NCI-H2107 treated with DMSO at 0.1 percent for 48 hours (cell line): ENCODE data around the gene FBLN5.
"Not testable (repeated sequence)": the region's sequence is repeated elsewhere in the genome, so short reads cannot be mapped to it uniquely, and the experiment has no call there.

Experiments used
- DNase-seq: peaks from one replicate; lab custom pipeline; 2025; ENCODE audit not compliant: unreplicated experiment; lab: John Stamatoyannopoulos, UW

FBLN5 gene

DNA sequence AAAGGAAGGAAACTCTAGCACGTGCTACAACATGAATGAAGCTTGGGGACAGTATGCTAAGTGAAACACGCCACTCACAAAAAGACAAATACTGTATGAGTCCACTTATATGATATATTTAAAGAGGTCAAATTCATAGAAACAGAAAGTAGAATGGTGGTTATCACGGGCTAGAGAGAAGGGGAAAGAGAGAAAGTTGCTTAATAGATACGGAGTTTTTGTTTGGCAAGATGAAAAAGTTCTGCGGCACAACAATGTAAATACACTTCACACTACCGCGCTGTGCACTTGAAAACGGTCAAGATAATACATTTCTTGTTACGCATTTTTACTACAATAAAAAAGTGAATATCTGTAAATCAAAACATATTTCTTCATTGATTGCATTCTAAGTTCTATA lies 37.3 kb downstream of the FBLN5 start:
- DNase-seq = no peak

DNA sequence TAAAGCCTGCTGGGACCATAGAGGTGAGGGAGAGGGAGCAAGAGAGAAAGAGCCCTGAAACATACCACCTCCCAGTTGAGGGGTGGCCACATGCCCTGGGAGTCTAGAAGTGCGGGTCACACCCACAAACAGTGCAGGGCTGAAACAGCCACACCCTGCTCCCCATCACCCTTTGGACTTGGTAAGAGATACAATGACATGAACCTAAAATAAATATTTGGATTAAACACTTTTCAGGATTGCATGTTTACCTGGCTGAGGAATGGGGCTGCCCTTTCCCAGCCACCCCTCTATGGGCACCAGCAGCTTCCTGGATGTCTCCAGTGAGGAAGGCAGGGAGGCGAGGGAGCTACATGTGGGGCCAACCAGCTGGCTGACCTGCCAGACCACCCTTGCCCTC lies 41.1 kb downstream of the FBLN5 start:
- DNase-seq = no peak

DNA sequence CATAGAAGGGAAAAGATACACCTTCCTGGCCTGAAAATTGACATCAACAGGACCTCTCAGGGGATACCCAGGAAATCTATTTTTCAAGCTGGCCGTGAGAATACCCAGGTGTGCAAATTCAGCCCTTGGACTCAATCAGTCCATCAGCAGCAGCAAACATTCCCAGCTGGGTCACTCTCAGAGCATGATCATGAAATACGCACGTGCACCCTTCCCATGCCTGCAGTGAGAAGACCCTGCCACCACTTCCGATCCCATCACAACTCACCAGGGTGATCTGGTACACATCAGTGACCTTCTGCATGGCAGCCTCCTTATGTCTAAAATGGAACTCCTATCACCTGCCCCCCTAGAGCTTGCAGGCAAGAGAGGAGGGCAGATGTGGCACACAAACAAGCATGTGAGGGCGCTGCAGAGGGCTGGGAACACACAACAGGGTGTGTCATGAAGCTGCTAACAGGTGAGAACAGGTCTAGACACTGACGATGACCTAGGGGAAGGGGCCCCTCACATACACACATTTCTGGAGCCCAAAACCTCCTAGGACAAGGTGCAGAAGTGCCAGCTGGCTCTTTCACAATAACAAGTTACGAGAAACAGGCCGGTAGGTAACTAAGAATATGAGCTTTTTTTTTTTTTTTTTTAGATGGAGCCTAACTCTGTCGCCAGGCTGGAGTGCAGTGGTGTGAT lies 42.4 kb downstream of the FBLN5 start:
- no peak for DNase-seq

DNA sequence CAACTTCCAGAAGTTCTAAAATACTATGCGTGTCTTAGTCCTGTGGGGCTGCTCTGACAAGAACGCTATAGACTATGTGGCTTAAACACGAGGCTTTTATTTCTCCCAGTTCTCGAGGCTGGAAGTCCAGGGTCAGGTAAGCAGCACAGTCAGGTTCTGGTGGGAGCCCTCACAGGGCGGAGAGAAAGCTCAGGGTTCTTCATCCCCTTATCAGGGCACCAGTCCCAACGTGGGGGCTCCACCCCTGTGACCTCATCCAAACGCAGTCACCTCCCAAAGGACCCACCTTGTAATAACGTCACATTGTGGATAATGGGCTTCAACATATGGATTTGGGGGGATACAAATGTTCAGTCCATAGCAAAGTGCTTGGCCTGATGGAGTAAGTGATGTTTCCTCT lies 43.0 kb downstream of the FBLN5 start:
- no peak for DNase-seq

DNA sequence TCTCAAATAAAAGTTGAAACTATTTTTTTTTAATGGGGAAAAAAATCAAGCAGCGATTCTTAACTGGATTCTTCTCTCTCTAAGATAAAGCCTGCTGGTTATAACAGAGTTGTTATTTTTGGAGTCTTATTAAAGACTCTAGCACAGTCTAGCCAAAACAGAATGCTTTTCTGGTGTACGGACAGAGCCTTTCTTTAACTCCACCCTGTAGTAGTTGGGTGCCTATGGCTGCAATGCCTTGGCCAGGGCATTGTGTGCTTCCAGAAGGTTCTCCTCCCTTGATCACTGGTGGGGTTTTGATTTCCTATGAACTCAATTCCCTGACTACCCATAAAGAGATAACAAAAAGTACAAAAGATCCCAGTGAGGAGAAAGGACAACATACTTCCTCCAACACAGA lies 44.4 kb downstream of the FBLN5 start:
- DNase-seq = no peak

DNA sequence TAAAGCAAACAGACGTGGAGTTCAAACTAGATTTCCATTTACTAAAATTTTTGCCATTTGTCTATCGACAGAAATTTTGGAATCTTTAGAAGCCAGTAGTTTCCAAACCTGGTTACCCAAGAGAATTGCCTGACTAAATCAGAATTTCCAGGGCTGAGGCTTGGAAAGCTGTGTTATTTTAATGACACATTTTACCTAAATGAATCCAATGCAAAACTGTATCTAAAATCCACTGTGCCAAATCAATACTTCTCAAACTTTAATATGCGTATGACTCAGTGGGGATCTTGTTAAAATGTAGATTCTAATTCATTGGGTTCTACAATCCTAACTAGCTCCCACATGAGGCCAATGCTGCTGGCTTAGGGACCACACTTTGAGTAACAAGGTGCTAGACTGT lies 45.2 kb downstream of the FBLN5 start:
- DNase-seq = no peak

DNA sequence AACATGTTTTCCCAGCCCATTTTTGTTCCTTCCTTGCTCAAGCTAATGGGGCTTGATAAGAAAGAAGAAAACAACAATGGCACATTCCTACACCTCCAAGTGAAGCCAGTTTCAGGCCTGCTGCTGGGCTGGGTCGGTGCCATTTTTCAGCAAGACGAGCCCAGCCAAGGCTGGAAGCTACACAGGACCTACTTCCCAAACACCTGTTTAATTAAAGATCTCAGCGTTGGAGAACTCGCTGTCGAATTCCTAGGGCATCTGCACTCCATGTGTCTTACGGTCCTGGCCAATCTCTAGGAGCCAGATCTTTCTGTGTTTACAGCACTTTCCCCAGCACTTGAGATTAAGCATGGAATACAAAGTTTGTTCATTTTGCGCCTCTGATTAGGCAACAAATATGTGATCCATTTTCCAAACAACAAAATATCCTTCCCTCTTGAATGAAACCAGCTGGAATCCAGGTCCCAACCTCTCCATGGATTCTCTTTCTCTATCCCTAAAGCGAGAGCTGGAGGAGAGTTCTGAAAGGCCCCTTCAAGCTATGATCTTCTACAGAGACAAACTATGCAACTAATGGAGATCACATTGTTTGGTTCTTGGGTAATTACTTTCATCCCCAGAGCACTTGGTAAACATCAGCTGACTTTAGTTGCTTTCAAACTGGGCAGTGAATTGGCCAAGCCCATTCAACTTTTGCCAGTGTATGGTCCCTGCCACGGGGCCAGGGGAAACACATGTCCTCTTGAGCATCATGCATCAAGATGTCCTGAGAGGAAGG lies 45.9 kb downstream of the FBLN5 start:
- DNase-seq = no peak

DNA sequence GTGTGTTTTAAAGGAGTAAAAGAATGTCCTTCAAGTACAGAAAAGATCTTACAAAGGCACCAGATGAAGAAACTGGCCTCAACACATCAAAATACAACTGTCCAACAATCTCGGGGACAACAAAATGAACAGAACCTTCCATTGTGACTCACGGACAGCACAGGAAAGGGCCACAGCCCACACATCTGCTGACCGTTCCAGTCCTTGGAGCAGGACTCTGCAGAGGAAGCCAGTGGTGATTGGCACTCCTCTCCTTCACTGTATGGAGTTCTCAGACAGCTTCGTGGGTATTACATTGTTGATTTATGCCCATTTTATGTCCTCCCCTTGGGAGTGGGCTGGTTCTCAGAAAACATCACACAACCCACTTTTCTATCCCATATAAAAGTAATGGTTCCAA lies 47.7 kb downstream of the FBLN5 start:
- DNase-seq = no peak

DNA sequence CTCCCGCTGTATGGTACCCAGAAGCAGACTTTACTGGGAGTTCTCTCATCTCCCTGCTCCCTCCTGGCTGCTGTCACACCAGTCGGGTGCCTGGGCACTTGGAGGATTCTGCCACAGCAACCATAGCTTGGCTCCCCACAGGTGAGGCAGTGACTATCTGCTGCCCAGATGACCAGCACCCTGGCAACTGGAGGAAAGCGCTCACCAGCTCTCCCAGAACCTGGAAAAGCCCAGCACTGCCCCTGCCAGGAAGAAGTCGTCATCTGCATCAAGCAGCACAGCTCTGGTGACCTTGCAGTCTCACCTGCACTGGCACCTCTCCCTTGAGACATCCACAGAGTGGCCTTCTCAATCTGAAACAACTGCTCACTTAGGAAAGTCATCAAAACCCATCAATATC lies 48.3 kb downstream of the FBLN5 start:
- DNase-seq = no peak

DNA sequence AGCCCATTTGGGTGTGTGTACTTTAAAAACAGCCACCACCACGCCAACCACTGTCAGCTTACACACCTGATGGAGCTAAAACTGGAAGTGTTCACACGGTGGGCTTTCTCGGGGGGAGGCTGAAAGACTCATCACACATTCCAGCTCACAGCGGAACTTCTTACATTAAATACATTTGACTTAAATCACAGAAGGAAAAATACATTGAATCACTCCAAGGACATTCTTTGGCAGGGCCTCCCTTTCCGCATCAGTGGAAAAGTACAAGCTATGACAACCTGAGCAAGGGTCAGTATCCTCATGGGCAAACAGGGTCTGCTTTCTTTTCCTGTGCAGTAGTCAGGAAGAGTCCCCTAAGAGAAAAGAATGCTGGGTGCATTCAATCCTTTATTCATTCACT lies 49.1 kb downstream of the FBLN5 start:
- no peak for DNase-seq

DNA sequence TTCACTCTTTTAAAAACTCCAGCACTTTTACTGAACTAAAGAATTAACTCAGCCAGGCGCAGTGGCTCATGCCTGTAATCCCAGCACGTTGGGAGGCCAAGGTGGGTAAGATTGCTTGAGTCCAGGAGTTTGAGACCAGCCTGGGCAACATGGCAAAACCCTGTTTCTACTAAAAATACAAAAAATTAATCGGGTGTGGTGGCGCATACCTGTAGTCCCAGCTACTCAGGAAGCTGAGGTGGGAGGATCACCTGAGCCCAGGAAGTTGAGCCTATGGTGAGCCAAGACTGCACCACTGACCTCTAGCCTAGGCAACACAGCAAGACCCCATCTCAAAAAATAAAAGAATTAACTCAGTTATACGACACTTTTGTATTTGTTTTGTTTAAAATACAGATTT lies 49.8 kb downstream of the FBLN5 start:
- DNase-seq = not testable (repeated sequence)

DNA sequence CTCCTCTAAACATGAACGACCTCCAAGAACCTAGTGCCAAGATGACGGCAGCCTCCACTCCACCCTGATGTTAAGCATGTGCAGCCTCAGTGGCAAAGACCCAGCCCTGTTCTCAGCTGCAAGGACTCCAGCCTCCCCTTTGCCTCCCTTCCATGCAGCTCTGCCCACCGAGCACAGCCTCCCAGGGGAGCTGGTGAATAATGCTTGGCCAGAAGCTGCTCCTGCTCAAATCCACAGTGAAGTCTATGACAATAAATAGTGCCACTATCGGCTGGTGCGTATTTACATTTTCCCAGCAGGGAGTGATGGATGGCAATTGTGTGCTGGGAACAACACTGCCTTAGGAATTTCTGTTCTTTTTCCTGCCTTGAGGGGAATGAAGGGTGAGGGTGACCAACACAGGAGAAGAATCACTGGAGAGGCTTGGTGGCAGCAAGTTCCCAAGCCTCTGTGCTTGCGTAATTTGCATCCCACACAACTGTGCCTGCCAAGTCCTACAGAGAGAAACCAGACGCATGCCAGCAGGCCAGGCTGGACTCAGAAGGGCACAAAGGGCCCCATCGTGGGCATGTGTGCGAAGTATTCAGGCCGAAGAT lies 50.3 kb downstream of the FBLN5 start:
- DNase-seq = no peak

DNA sequence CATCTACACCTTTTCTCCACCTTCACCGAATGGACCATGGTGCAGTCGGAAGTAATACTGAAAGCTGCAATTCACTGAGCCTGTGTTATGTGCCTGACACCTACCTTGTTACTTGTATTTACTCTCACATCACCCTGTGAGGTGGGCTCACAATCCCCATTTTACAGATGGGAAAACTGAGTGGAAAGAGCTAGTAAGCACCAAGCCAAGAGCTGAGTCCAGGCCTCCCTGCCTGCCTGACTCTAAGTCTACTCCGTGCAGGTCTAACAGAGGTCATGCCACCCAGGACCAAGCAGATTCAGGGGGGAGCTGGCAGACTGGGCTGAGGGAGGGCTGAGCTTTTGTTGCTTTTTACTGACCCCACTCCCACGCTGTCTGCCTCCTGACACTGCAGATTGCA lies 51.1 kb downstream of the FBLN5 start:
- no peak for DNase-seq

DNA sequence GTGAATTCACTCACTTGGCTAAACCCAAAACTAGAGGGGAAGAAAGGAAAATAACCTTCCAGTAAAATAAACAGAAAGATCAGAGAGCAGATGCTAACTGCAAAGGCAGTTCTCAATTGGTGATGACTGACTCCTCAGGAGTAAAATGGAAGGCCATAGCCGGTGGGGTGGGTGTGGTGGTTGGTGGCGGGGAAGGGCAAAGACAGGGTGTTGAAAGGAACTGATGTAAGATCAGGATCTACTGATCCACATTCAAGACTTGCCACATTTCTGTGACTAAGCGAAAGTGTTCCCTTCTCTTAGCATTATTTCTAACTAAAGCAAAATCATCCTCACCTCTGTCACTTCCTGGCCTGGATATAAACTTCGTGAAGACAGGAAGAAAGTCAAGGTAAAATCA lies 53.8 kb downstream of the FBLN5 start:
- no peak for DNase-seq

DNA sequence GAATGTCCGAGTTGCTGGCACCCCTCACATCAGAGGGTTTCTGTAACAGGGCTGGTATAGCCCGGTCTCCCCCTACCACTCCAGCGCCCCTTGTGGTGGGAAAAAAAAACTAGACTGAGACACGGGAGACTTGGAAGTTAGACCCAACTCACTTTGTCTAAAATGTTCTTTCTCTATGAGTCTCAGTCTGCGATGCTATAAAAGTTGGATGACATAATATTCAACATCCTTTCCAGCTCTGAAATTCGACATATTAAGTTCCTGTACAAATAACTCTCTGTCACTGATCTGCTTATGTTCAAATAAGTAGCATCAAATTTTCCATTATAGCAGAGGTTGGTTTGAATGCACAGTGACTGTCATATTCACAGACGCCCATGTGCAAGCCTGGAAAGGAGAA lies 54.5 kb downstream of the FBLN5 start:
- no peak for DNase-seq

DNA sequence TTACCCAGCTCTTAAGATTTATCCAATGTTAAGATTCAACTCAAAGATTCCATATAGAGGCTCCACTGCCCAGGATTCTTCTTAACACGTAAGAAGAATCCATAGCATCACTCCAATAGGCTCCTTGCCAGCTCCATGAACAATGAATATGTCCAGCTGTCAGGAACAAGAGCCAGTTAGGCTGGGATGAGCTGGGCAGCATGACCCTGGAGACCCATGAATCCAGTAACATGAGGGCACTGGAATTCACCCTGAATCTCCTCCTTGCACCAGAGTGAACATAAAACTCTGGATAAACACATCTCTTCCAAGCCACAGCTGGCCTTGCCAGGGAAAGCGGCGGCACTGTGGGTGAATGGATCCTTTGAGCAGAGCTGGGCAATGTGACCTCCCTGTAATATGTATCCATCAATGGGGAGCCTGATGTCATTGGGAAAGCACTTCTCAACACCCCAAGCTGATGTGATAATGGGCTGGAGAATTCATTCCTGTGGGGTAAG lies 55.7 kb downstream of the FBLN5 start:
- DNase-seq = no peak

DNA sequence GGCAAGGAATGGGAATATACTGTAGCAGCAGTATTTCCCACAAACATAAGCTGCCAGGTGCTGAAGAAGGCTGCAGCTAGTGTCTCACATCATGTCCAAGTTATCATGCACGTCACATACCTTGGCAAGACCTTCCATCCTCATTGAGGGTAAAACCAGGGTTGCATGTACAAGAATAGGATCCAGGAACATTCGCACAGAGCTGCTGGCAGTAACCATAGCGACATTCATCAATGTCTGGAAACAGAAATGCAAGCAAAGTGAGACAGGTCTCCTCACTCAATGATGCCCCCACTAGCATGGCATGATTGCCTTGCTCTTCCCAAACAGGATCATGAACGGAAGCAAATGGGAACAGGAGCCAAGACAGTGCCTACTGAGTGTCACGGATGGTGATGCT lies 56.4 kb downstream of the FBLN5 start:
- DNase-seq = no peak

DNA sequence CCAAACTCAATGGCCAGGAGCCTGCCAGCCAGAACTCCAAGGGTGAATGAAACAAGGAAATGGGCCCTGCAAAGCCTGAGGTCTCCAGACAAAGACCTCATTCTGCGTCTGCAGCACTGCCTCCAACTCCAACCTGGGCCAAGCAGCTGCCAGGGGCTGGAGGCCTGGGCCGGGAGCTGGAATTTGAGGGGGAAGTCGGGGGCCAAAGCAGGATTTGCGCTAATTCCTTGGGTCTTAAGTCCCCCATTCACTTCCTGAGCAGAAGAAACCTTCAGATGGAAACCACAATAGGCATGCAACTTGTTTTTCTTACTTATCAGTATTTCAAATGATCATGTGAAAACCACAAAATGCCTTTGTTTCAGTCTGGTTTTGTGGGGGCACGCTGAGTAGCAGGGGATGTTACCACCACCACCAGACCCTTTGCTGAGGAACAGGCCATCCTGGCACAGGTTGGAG lies 57.2 kb downstream of the FBLN5 start:
- no peak for DNase-seq

DNA sequence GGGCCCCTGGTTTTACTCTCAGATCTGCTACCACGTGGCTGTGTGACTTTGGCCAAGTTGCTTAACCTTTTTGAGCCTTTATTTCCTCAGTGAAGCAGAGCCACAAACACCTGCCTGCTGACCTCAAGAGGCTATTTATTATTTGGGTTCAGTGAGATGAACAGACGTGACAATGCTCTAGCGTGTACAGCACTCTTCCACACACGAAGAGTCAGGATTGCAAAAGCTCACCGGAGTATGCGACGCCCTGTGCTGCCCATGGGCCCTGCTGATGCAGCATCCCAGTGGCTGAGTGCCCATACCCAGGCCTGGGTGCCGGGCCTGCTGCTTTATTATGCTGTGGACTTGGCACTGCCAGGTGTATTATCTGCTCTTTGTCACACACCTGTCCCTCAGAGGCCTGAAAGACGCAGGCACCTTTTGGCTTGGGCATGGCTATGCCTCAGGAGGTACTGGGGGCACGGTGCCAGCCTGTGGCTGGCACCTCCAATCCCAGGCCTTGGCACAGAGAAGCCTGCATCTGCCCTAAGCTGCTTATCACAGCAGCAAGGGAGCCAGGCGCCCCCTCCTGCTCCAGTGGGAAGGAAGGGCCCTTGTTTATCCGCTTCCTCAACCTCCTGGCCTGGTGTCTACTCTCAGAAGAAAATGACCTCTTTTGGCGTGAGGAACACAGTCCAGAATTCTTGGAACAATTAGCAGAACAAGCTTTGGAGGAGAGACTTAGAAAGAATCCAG lies 57.9 kb downstream of the FBLN5 start:
- no peak for DNase-seq

DNA sequence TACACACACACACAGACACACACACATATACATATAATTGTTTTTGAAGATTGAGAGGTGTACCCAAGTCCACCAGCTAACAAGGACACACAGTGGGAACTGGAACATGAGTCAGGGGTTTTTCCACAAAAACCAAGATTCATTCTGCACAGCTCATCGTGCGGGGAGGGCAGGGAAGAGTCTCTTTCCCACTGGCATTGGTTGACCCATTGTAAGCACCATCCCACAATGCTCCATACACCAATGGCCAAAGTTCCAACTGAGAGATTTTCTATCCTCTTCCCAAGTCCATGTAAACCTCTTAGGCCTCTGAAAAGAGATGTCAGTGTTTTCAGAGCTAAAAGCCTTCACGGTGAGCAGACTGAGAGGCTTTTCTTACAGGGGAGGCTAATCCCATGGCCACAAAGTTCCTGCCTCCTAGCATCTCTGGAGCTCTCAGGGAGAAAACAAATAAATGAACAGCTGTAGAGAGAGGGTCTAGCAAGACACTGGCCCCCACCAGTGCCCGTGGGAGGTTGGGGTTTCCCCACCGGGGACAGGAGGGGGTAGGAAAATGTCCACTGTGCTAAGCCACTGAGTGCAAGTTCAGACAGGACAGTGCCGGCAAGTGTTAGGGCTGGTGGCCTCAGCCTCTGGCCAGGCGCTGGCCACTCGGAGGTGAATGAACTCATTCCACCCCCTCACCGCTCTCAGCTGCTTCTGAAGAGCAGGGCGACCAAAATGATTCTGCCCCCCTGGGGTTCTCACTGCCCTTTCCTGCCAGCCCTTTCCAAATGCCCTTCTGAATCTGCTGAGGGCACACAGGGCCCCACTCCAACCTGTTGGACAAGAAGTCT lies 58.6 kb downstream of the FBLN5 start:
- DNase-seq = no peak

DNA sequence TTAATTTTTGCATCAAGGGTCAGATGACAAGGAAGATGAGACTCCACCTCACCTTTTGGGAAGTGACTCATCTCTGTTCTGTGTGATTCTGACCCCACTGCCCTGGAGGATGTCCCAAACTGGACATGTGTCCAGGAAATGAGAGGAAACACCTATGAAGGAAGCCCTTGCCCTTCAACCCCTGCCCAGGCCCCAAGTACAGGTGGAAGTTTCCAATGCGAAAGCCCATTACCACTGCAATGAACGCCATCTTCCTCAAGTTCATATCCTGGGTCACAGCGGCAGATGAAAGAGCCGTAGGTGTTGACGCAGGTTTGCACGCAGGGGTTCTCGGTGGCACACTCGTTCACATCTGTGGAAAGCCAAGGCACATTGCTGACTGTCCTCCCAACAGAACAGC lies 60.5 kb downstream of the FBLN5 start:
- no peak for DNase-seq
